Neural cell (in vitro differentiated cells): ENCODE measurements around the gene KCNQ5. TPM values are rescaled to one million over a fixed set of nuclear protein-coding genes. Genes with fewer than 3 reads are reported as not detected.

Experiments used
- H2AFZ ChIP-seq: fragments of 200-600, 300-800 bp; sonication (generic), shearing (Covaris generic); 2 replicates; pipeline ENCODE4 v1.6.0; 2014; ENCODE audit warnings: low read depth, mild to moderate bottlenecking, antibody characterized with exemption, low read length, moderate library complexity
- H3F3A ChIP-seq: fragments of 200-600 bp; shearing (Covaris generic); 2 replicates; pipeline ENCODE4 v1.6.1; 2016; ENCODE audit warnings: mild to moderate bottlenecking, moderate library complexity, mixed read lengths, antibody characterized with exemption, low read length; ENCODE audit not compliant: insufficient read depth, poor library complexity, severe bottlenecking
- H3K27ac ChIP-seq: fragments of 200-600, 300-800 bp; sonication (generic), shearing (Covaris generic); 2 replicates; pipeline ENCODE4 v1.5.1; 2014; ENCODE audit warnings: mild to moderate bottlenecking, low read length, moderate library complexity
- H3K27me3 ChIP-seq: fragments of 300-800, 200-600 bp; sonication (generic), shearing (Covaris generic); 2 replicates; pipeline ENCODE4 v1.6.0; 2014; ENCODE audit warnings: mild to moderate bottlenecking, low read depth, low read length, moderate library complexity; ENCODE audit not compliant: insufficient read depth
- H3K36me3 ChIP-seq: fragments of 300-800, 200-600 bp; sonication (generic), shearing (Covaris generic); 2 replicates; pipeline ENCODE4 v1.5.1; 2014; ENCODE audit warnings: mild to moderate bottlenecking, antibody characterized with exemption, low read length, moderate library complexity; ENCODE audit not compliant: insufficient read depth
- H3K4me2 ChIP-seq: fragments of 300-800, 200-600 bp; sonication (generic), shearing (Covaris generic); 2 replicates; pipeline ENCODE4 v1.6.0; 2014; ENCODE audit warnings: mild to moderate bottlenecking, low read length
- H3K4me3 ChIP-seq: fragments of 300-800, 200-600 bp; sonication (generic), shearing (Covaris generic); 2 replicates; pipeline ENCODE4 v1.5.1; 2014; ENCODE audit warnings: mild to moderate bottlenecking, low read length, moderate library complexity
- H3K79me2 ChIP-seq: fragments of 200-600 bp; shearing (Covaris generic); replicated peaks from 2 replicates; pipeline ENCODE4 v1.6.0; 2014; ENCODE audit warnings: mild to moderate bottlenecking, low read length, moderate library complexity; ENCODE audit not compliant: insufficient read depth
- H3K9ac ChIP-seq: fragments of 300-800, 200-600 bp; sonication (generic), shearing (Covaris generic); 2 replicates; pipeline ENCODE4 v1.6.1; 2016; ENCODE audit warnings: mild to moderate bottlenecking, low read length, mixed read lengths
- H3K9me2 ChIP-seq: fragments of 200-600 bp; shearing (Covaris generic); 2 replicates; pipeline ENCODE4 v1.6.1; 2016; ENCODE audit warnings: mild to moderate bottlenecking, low read length, mixed read lengths; ENCODE audit not compliant: insufficient read depth
- H3K9me3 ChIP-seq: fragments of 200-600, 300-800 bp; sonication (generic), shearing (Covaris generic); 2 replicates; pipeline ENCODE4 v1.6.1; 2016; ENCODE audit warnings: mild to moderate bottlenecking, mixed run types, low read length, moderate library complexity, mixed read lengths
- H4K20me1 ChIP-seq: fragments of 200-600 bp; shearing (Covaris generic); 2 replicates; pipeline ENCODE4 v1.6.1; 2016; ENCODE audit warnings: mild to moderate bottlenecking, mixed run types; ENCODE audit not compliant: insufficient read depth
- EP300 ChIP-seq: fragments of 450-650 bp; conservative IDR thresholded peaks from 2 replicates; pipeline ENCODE4 v1.6.1; 2014; ENCODE audit warnings: antibody characterized with exemption, mild to moderate bottlenecking, moderate library complexity; ENCODE audit not compliant: poor library complexity, severe bottlenecking
- EZH2 ChIP-seq: fragments of 200-600, 300-800 bp; shearing (Covaris generic), sonication (generic); IDR thresholded peaks from 2 replicates; pipeline ENCODE4 v1.6.1; 2014; ENCODE audit warnings: antibody characterized with exemption, low read length, borderline replicate concordance, mild to moderate bottlenecking; ENCODE audit not compliant: insufficient read depth, poor library complexity, severe bottlenecking
- MXI1 ChIP-seq: fragments of 450-650 bp; conservative IDR thresholded peaks from 2 replicates; pipeline ENCODE4 v1.6.1; 2014; ENCODE audit warnings: antibody characterized with exemption, mild to moderate bottlenecking; ENCODE audit not compliant: poor library complexity, severe bottlenecking
- POLR2AphosphoS5 ChIP-seq: IDR thresholded peaks from 2 replicates; pipeline ENCODE4 v1.6.1; 2012
- RAD21 ChIP-seq: fragments of 450-650 bp; conservative IDR thresholded peaks from 2 replicates; pipeline ENCODE4 v1.6.1; 2014; ENCODE audit warnings: antibody characterized with exemption, mild to moderate bottlenecking, moderate library complexity
- SMC3 ChIP-seq: fragments of 450-650 bp; conservative IDR thresholded peaks from 2 replicates; pipeline ENCODE4 v1.6.1; 2014; ENCODE audit warnings: antibody characterized with exemption, mild to moderate bottlenecking, moderate library complexity; ENCODE audit not compliant: poor library complexity
- TAF1 ChIP-seq: IDR thresholded peaks from 2 replicates; pipeline ENCODE4 v1.6.1; 2012; ENCODE audit warnings: low read depth
- polyA plus RNA-seq: library from polyadenylated mRNA; depleted of rRNA; stranded (reverse); fragments of >200 nt; gene quantifications from 2 replicates; pipeline ENCODE4 v1.2.3, GENCODE V29; 2014
- TF ChIP-seq, protein P1 (sequence below): fragments of 450-650 bp; IDR thresholded peaks from 2 replicates; pipeline ENCODE4 v1.5.1; 2014; ENCODE audit warnings: antibody characterized with exemption, mild to moderate bottlenecking, moderate library complexity; ENCODE audit not compliant: poor library complexity, severe bottlenecking
- TF ChIP-seq, protein P2 (sequence below): IDR thresholded peaks from 2 replicates; pipeline ENCODE4 v1.6.1; 2012; ENCODE audit warnings: borderline replicate concordance

The KCNQ5 gene
- polyA plus RNA-seq, 1 donor from 2014 or later, result 0.30 TPM

GRCh38 chr6:73207221-73207837, 585.5 kb downstream of the KCNQ5 start:
- Histone ChIP-seq H3F3A (no peaks in the 10 kb centered on the region), H3K9me3 (no peaks in the 10 kb centered on the region), H3K27ac (no peak overlapping the region), H3K9ac (no peak overlapping the region), H3K4me3 (no peak overlapping the region), H2AFZ (no peak overlapping the region), H3K36me3 (no peaks in the 10 kb centered on the region), H3K4me2 (no peak overlapping the region), H3K79me2 (no peaks in the 10 kb centered on the region), H3K9me2 (no peaks in the 10 kb centered on the region), H3K27me3 (no peaks in the 10 kb centered on the region), H4K20me1 (no peaks in the 10 kb centered on the region)
- TF ChIP-seq POLR2AphosphoS5 (no peak), EP300 (no peak), TAF1 (no peak), MXI1 (no peak)
- TF ChIP-seq, protein P1, sequence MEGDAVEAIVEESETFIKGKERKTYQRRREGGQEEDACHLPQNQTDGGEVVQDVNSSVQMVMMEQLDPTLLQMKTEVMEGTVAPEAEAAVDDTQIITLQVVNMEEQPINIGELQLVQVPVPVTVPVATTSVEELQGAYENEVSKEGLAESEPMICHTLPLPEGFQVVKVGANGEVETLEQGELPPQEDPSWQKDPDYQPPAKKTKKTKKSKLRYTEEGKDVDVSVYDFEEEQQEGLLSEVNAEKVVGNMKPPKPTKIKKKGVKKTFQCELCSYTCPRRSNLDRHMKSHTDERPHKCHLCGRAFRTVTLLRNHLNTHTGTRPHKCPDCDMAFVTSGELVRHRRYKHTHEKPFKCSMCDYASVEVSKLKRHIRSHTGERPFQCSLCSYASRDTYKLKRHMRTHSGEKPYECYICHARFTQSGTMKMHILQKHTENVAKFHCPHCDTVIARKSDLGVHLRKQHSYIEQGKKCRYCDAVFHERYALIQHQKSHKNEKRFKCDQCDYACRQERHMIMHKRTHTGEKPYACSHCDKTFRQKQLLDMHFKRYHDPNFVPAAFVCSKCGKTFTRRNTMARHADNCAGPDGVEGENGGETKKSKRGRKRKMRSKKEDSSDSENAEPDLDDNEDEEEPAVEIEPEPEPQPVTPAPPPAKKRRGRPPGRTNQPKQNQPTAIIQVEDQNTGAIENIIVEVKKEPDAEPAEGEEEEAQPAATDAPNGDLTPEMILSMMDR, result no peak

DNA sequence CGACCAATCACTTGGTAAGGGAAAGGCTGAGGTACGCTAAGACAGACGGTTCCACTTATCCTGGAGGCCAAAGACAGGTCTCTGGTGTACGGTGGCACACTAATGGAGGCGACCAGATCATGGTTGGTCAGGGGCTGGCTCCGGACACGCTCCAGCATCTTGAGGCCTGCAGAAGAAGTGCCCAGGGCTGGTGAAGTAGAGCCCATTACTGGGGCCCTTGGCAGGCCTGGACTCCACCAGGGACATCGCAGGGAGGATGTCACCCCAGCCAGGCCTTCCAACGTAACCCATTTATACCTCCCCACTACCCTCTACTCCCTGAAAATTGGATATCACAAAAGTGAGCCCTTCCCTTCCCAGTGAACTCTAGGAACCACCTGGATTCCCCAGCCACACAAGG, 587.3 kb downstream of the KCNQ5 start:
- no peaks in the 10 kb centered on the region for H3K36me3 ChIP-seq
- no peaks in the 10 kb centered on the region for H3K9me2 ChIP-seq
- no peak overlapping the region for H3K4me3 ChIP-seq
- TF ChIP-seq EZH2 (no peak), MXI1 (no peak), TAF1 (no peak), RAD21 (no peak), SMC3 (no peak), EP300 (no peak)
- TF ChIP-seq, protein P2, sequence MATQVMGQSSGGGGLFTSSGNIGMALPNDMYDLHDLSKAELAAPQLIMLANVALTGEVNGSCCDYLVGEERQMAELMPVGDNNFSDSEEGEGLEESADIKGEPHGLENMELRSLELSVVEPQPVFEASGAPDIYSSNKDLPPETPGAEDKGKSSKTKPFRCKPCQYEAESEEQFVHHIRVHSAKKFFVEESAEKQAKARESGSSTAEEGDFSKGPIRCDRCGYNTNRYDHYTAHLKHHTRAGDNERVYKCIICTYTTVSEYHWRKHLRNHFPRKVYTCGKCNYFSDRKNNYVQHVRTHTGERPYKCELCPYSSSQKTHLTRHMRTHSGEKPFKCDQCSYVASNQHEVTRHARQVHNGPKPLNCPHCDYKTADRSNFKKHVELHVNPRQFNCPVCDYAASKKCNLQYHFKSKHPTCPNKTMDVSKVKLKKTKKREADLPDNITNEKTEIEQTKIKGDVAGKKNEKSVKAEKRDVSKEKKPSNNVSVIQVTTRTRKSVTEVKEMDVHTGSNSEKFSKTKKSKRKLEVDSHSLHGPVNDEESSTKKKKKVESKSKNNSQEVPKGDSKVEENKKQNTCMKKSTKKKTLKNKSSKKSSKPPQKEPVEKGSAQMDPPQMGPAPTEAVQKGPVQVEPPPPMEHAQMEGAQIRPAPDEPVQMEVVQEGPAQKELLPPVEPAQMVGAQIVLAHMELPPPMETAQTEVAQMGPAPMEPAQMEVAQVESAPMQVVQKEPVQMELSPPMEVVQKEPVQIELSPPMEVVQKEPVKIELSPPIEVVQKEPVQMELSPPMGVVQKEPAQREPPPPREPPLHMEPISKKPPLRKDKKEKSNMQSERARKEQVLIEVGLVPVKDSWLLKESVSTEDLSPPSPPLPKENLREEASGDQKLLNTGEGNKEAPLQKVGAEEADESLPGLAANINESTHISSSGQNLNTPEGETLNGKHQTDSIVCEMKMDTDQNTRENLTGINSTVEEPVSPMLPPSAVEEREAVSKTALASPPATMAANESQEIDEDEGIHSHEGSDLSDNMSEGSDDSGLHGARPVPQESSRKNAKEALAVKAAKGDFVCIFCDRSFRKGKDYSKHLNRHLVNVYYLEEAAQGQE, result no peak
- TF ChIP-seq, protein P1, result no peak
- H3K9me3 ChIP-seq, result no peaks in the 10 kb centered on the region
- H3K27me3 ChIP-seq, result no peaks in the 10 kb centered on the region
- no peaks in the 10 kb centered on the region for H4K20me1 ChIP-seq
- H3F3A ChIP-seq, result no peaks in the 10 kb centered on the region
- H2AFZ ChIP-seq, result no peak overlapping the region
- no peak overlapping the region for H3K9ac ChIP-seq
- no peak overlapping the region for H3K27ac ChIP-seq
- H3K4me2 ChIP-seq, result no peak overlapping the region
- no peaks in the 10 kb centered on the region for H3K79me2 ChIP-seq
